GM23338 (cell line): ENCODE results near the gene ELOF1.

ENCODE experiments used
- CTCF ChIP-seq, 2 experiments: fragments of 200-600 bp in 1 of 2; sonication (generic) in 1 of 2; conservative IDR thresholded peaks; 2 replicates each; pipeline versions ENCODE4 v1.5.1 to v1.6.1; 2016 to 2017; ENCODE audit warnings: antibody characterized with exemption in 2 of 2, low read depth in 2 of 2, mild to moderate bottlenecking in 2 of 2, moderate library complexity in 1 of 2
- ZNF114 ChIP-seq: fragments of 250-450 bp; sonication (Bioruptor Pico); IDR thresholded peaks from 2 replicates; pipeline ENCODE4 v1.5.0; 2020; ENCODE audit warnings: mild to moderate bottlenecking, moderate library complexity

- no peak for TF ChIP-seq ZNF114
- TF ChIP-seq CTCF (conservative IDR thresholded peaks at IDR 0.05; ENCODE audit: low read depth in 2 of 2) = no peak
These were observed 53.4 kb downstream of the ELOF1 start, which contains the start of gene ZNF653 for GRCh38 chr19:11505504-11506100.
